ENCODE measurements around the gene CCDC12.

Gene CCDC12

GRCh38 chr3:47002171-47003055 lies 25.9 kb upstream of the CCDC12 start:
- H3K4me3 Mint-ChIP-seq, result no peak overlapping the region
- TF ChIP-seq, protein P1, sequence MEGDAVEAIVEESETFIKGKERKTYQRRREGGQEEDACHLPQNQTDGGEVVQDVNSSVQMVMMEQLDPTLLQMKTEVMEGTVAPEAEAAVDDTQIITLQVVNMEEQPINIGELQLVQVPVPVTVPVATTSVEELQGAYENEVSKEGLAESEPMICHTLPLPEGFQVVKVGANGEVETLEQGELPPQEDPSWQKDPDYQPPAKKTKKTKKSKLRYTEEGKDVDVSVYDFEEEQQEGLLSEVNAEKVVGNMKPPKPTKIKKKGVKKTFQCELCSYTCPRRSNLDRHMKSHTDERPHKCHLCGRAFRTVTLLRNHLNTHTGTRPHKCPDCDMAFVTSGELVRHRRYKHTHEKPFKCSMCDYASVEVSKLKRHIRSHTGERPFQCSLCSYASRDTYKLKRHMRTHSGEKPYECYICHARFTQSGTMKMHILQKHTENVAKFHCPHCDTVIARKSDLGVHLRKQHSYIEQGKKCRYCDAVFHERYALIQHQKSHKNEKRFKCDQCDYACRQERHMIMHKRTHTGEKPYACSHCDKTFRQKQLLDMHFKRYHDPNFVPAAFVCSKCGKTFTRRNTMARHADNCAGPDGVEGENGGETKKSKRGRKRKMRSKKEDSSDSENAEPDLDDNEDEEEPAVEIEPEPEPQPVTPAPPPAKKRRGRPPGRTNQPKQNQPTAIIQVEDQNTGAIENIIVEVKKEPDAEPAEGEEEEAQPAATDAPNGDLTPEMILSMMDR (IDR thresholded peaks at IDR 0.05), result no peak
- no peaks in the 10 kb centered on the region for H3K36me3 Mint-ChIP-seq (ENCODE audit: low read depth)
- H3K9me3 Mint-ChIP-seq, result no peaks in the 10 kb centered on the region
- peak; percentile 36 for DNase-seq
- H3K27me3 Mint-ChIP-seq (ENCODE audit: low read depth, poor library complexity), result peaks cover 6% of the 10 kb centered on the region
- H3K4me1 Mint-ChIP-seq, result peaks cover 9% of the 10 kb centered on the region
- H3K27ac Mint-ChIP-seq, result no peak overlapping the region

GRCh38 chr3:47001731-47002170 lies 25.2 kb upstream of the CCDC12 start:
- H3K4me1 Mint-ChIP-seq, result peaks cover 14% of the 10 kb centered on the region
- no peak for DNase-seq
- H3K9me3 Mint-ChIP-seq, result no peaks in the 10 kb centered on the region
- no peaks in the 10 kb centered on the region for H3K36me3 Mint-ChIP-seq (ENCODE audit: low read depth)
- no peak overlapping the region for H3K27ac Mint-ChIP-seq
- peaks cover 6% of the 10 kb centered on the region for H3K27me3 Mint-ChIP-seq (ENCODE audit: low read depth, poor library complexity)
- TF ChIP-seq, protein P1 (IDR thresholded peaks at IDR 0.05), result no peak
- no peak overlapping the region for H3K4me3 Mint-ChIP-seq

- H3K9me3 Mint-ChIP-seq, result no peaks in the 10 kb centered on the region
- TF ChIP-seq, protein P1 (IDR thresholded peaks at IDR 0.05), result no peak
- H3K27ac Mint-ChIP-seq, result no peak overlapping the region
- H3K4me3 Mint-ChIP-seq, result no peak overlapping the region
- peaks cover 6% of the 10 kb centered on the region for H3K27me3 Mint-ChIP-seq (ENCODE audit: low read depth, poor library complexity)
- DNase-seq, result no peak
- H3K4me1 Mint-ChIP-seq, result peaks cover 15% of the 10 kb centered on the region
- no peaks in the 10 kb centered on the region for H3K36me3 Mint-ChIP-seq (ENCODE audit: low read depth)
These were observed 24.6 kb upstream of the CCDC12 start for GRCh38 chr3:47000922-47001730.

DNA sequence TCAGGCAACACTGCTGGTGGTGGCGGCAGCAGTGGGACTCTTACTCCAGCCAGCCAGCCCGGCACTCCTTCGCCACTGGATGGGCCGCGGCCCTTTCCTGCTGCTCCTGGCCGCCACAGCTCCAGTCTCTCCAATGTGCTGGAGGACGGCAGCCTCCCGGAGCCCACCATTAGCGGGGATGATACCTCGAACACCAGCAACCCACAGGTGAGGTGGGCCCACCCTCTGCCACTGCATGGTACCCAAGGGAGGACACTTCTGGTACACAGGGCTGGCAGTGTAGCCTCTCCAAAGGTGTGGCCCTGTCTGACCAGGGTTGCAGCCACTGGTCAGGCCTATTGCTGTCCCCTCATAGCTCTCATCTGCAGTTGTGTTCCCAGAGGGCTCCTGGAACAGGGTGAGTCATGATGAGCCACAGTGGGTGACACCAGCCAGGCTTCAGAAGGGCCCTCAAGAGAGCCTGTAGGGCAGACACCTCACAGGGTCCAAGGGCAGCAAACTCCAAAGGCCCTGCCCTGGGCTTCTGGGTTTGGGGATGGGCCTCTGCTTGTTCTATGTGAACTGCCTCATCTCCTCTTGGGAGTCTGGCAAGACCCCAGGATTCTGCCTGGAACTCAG lies 23.8 kb upstream of the CCDC12 start:
- no peak for DNase-seq
- peaks cover 3% of the 10 kb centered on the region for H3K27me3 Mint-ChIP-seq (ENCODE audit: low read depth, poor library complexity)
- H3K4me3 Mint-ChIP-seq, result no peak overlapping the region
- TF ChIP-seq, protein P1 (IDR thresholded peaks at IDR 0.05), result no peak
- H3K27ac Mint-ChIP-seq, result peak overlapping the region; percentile 25
- H3K36me3 Mint-ChIP-seq (ENCODE audit: low read depth), result no peaks in the 10 kb centered on the region
- H3K9me3 Mint-ChIP-seq, result no peaks in the 10 kb centered on the region
- H3K4me1 Mint-ChIP-seq, result peaks cover 15% of the 10 kb centered on the region

GRCh38 chr3:46999516-47000197 lies 23.1 kb upstream of the CCDC12 start:
- Mint-ChIP-seq H3K27ac (peak overlapping the region; percentile 25), H3K36me3 (ENCODE audit: low read depth) (no peaks in the 10 kb centered on the region), H3K4me1 (peaks cover 15% of the 10 kb centered on the region)

More at GRCh38 chr3:46999516-47000197, 23.1 kb upstream of the CCDC12 start:
- no peak for DNase-seq
- TF ChIP-seq, protein P1 (IDR thresholded peaks at IDR 0.05), result no peak
- Mint-ChIP-seq H3K4me3 (no peak overlapping the region), H3K27me3 (ENCODE audit: low read depth, poor library complexity) (peaks cover 3% of the 10 kb centered on the region), H3K9me3 (no peaks in the 10 kb centered on the region)

Measured in nephron progenitor cell (in vitro differentiated cells).